Right ventricle myocardium inferior (tissue), 1 donor: ENCODE measurements around the gene C1orf226. TPM values are rescaled to one million over a fixed set of nuclear protein-coding genes. Genes with fewer than 3 reads are reported as not detected.

Experiments used
- ATAC-seq: fragments of 200-7000 bp; cut with Tn5 transposase; one replicate; pipeline ENCODE4 v1.9.1; 2020; ENCODE audit warnings: mild to moderate bottlenecking, moderate library complexity
- DNase-seq: peaks from one replicate; pipeline ENCODE4 v3.0.0; 2021; ENCODE audit errors: missing footprints
- intact Hi-C: fragments of 100-400 bp; cut with DNase I; formaldehyde crosslinking; loops from one replicate; pipeline ENCODE4 v1.11.0; 2022
- total RNA-seq: library from RNA; stranded (reverse); fragmentation: NEBNext Ultra II Directional; extraction: Animal tissue kit (Norgen Biotek cat#: 25700); gene quantifications from one replicate; pipeline ENCODE4 v1.2.1, GENCODE V29; 2021
- donor health status: DM: no; HTN: yes; CAD: no; lungs with severe emphysema.

The C1orf226 gene
- total RNA-seq, 1 donor from 2014 or later = 4.6 TPM

DNA sequence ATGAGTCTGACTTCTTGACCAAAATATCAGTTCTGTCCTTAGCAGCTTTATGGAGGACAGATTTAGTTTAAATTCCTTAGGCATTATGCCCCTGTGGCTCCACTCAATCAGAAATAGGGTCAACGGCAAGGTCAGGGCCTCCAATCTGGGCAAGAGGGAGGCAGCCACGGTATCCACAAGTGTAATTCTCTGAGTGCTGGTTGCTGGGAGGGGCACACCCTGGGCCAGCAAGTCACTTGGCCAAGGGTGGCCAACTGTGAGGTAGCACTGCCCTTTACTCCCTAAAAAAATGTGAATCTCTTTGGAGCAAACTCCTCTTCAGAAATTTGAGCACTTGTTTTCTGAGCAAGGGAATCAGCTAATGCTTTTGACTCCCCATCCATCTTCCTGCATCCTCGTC is 17.7 kb upstream of the C1orf226 start:
- ATAC-seq = no peak
- intact Hi-C loops = no loop called here
- DNase-seq = no peak

DNA sequence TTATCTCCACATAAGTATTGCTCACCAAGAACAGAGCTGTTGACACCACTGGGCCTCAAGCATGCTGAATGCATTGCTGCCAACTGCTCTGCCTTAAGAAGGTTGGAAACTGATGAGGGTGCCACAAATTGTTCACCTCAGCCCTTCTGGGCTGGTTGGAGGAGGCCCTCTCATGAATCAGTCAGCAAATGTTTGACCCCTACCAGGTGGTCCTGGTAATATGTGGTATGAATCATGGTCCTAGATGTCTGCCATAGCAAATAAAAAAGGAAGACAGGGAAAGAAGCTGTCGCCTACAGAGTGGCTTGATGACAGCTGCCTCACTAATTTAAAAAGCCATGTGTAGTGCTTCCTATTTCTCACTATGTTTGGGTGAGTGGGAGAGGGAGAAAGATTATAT is 17.0 kb upstream of the C1orf226 start:
- DNase-seq = no peak

DNA sequence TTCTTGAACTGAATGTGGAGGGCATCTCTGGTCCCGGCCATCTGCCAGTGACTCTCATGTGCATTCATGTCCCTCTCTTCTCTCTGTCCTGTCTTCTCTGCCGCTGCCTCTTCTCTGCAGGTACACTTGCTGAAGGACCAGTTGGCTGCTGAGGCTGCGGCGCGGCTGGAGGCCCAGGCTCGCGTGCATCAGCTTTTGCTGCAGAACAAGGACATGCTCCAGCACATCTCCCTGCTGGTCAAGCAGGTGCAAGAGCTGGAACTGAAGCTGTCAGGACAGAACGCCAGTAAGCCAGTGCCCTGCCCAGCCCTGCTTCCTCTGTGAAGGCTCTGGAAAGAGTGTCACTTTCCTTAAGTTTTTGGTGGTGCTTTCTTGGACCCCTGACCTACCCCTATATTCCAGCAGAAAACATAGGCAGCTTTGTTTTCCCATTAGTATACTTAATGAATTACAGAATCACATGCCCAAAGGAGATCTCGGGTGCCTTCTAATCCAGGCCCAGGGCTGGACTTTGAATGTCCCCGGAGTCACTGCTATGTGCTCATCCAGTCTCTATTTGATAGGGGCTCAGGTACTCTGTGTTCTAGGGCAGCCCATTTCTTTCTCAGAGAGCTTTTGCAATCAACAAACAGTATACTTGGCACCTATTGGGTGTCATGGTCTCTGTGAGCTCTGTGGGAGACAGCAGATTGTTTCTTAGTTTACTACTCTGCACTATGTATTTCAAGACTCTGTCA is 16.1 kb upstream of the C1orf226 start:
- ATAC-seq = no peak
- intact Hi-C loops = no loop called here
- no peak for DNase-seq

More for the DNA sequence above, 17.0 kb upstream of the C1orf226 start:
- intact Hi-C loops = no loop called here
- no peak for ATAC-seq

DNA sequence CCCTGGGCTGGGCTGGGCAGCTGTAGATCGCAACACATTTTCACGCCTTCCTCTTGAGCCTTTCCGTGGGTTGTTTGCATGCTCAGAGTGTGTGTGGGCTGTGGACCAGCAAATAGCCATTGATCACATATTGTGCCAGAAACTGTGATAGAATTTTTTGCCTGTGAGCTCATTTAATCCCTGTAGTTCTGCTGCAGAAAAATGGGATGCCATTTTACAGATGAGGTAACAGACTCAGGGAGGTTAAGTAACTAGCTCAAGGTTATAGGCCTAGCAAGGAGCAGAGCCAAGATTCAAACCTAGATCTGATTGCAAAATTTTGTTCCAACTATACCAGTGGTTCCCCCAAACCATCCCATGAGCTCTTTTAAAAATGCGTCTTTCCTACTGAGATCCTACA is 15.4 kb upstream of the C1orf226 start:
- intact Hi-C loops = no loop called here
- no peak for DNase-seq
- no peak for ATAC-seq

DNA sequence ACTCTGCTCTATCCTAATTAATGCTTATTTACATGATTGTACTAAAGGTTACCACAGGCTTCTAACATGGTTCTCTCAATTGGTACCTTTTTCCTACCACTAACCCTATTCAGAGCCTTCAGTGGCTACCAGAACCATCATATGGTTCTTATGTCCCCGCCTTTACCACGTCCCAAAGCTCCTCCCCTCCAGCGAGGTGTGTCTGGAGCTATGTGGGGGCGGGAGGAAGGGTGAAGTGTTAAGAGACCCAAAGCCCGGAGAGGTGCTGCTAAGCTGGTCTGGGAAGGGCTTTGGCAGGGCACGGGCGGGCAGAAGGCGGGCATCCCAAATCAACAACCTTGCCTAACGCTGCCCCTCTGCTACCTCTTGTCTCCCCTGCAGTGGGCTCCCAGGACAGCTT is 14.9 kb upstream of the C1orf226 start:
- ATAC-seq = no peak
- intact Hi-C loops = no loop called here
- no peak for DNase-seq

DNA sequence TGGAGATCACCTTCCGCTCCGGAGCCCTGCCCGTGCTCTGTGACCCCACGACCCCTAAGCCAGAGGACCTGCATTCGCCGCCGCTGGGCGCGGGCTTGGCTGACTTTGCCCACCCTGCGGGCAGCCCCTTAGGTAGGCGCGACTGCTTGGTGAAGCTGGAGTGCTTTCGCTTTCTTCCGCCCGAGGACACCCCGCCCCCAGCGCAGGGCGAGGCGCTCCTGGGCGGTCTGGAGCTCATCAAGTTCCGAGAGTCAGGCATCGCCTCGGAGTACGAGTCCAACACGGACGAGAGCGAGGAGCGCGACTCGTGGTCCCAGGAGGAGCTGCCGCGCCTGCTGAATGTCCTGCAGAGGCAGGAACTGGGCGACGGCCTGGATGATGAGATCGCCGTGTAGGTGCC is 14.5 kb upstream of the C1orf226 start:
- intact Hi-C loops = no loop called here
- DNase-seq (no peak), ATAC-seq (peak; percentile 56)

DNA sequence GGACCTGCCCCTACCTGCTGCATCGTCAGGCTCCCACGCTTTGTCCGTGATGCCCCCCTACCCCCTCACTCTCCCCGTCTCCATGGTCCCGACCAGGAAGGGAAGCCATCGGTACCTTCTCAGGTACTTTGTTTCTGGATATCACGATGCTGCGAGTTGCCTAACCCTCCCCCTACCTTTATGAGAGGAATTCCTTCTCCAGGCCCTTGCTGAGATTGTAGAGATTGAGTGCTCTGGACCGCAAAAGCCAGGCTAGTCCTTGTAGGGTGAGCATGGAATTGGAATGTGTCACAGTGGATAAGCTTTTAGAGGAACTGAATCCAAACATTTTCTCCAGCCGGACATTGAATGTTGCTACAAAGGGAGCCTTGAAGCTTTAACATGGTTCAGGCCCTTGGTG is 13.8 kb upstream of the C1orf226 start:
- intact Hi-C loops = no loop called here
- DNase-seq (no peak), ATAC-seq (no peak)

DNA sequence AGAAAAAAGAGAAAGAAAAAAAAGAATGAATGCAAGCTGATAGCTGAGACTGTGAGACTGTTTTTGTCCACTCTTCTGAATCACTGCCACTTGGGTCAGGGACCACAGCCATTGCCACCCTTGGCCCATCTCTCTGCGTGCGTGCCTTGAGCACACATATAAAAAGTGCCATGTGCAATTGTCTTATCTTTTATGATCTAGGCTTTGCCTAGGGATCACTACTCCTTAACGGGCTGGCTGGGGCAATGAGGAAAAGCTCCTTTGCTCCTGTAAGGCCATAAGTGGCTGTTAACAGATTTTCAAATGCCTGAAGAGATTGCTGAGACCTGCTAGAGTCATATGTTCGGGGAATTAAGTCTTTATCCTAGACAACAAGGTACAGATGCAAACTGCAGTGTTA is 13.1 kb upstream of the C1orf226 start:
- ATAC-seq (no peak), DNase-seq (no peak)
- intact Hi-C loops = no loop called here

DNA sequence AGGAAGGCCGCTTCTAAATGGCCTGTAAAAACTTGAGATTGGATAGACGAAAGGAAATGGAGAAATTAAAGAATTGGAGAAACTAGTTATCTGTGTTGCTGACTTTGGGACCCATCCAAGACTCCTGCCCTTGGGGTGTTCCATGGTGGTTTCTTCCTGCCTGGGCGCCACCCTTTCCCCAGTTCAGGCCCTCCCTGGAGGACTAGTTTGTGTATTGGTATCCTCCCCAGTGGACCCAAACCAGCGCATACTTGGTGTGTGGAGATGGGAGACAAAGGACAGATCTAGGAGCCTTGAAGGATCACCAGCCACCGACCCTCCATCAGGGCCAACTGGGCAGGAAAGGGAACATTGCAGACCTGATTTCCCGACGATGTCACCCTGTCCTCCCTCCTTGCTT is 12.0 kb upstream of the C1orf226 start:
- ATAC-seq (no peak), DNase-seq (no peak)
- intact Hi-C loops = no loop called here

DNA sequence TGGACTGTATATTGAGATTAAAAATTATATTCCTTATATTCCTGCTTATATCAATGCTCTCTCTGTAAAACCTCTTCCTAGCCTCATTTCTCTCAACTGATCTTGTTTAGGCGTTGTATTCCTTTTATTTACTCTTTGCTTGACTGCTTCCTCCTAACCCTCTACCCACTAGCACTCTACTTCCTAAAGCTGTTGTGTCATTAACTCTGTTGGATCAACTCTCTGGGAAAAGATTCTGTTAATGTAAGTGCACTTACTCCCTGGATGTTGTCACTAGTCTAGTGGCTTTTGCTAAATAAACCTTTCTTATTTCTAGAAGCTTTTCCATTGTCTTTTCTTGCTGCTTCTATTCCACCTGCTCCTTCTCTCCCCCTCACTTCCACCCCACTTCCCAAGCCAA is 11.4 kb upstream of the C1orf226 start:
- ATAC-seq (no peak), DNase-seq (no peak)
- intact Hi-C loops = no loop called here

DNA sequence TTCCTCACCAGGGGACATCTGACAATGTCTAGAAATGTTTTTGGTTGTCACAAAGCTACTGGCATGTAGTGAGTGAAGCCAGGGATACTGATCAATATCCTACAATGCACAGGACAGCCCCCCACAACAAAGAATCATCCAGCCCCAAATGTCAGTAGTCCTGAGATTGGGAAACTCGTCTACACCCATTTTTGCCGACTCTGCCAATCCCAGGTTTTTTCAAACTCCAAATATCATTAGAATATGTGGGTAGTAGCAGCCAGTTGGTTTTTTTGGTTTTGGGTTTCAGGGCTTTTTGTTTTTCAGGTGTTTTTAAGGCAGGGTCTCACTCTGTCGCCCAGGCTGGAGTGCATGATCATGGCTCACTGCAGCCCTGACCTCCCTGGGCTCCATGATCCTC is 10.8 kb upstream of the C1orf226 start:
- intact Hi-C loops = no loop called here
- ATAC-seq (no peak), DNase-seq (no peak)

DNA sequence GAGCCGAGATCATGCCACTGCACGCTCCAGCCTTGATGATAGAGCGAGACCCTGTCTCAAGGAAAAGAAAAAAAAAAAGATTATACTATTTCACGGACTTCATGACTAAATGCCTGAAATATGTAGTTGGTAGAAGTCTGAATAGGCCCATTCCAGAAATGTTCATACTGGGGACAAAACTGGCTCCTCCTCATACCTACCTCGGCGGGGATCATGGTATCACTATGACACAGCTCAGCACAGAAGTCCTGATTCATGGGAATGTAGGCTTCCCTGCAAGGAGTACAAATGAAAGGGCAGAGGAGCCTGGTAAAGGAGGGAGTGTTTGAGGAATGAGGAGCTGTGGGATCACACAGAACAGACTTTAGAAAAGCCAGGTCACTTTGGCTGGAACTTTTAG is 9.9 kb upstream of the C1orf226 start:
- no peak for DNase-seq
- ATAC-seq = no peak
- intact Hi-C loops = no loop called here

DNA sequence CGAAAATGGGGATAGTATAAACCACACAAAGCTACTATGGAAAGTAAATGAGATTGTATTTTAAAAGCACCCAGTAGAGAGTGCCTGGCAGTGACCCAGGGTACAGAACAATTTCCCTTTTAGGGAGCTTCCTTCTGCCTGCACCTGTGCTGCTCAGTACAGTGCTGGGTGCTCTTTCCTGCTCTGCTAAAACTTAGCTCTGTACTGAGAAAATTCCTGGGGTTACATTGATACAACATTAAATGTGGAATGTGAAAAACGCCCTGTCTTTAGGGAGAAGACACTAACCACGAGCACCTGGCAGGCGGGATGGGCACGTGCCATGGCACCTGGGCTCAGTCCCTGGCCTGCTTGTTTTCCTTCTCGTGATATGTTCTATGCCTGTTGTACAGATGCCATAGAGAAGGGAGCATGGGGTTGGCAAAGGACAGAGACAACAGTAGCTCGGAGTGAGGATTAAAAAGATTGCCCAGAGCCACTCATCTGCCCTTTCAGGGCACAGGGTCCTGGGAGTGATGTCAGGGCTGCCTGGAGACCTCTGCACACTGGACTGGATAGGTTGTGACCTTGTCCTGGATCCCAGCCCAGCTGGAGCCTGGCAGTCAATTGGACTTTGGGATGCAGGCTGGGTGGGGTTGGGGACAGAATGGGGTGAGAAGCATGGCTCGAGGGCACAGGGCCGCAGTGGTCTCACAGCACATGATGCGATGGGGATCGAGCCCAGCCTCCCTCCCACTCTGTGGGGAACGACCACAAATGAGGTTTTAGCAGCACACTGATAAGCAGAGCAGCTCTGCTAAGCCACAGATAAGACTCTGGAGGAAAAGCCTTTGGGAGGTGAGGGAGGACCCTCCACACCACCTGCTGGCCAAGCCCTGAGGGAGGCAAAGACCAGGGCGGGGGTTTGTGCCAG is 9.1 kb upstream of the C1orf226 start:
- DNase-seq = no peak
- intact Hi-C loops = no loop called here
- no peak for ATAC-seq

DNA sequence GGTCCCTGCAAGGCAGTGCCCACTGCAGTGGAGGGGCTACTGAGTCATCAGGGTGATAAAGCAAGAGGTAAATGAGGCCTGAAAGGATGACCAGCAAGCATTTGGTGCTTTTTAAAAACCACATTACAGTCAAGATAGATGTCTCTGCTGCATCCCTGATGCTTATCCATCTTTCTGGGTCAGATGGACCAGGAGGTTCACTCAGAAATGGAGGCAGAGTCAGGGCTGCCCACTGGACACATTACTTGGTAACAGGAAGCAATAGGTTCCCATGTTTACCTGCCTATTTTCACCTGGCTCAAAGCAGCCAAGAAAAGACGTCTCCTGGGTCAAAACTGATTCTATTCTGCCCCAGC is 8.5 kb upstream of the C1orf226 start:
- DNase-seq (no peak), ATAC-seq (no peak)
- intact Hi-C loops = no loop called here

DNA sequence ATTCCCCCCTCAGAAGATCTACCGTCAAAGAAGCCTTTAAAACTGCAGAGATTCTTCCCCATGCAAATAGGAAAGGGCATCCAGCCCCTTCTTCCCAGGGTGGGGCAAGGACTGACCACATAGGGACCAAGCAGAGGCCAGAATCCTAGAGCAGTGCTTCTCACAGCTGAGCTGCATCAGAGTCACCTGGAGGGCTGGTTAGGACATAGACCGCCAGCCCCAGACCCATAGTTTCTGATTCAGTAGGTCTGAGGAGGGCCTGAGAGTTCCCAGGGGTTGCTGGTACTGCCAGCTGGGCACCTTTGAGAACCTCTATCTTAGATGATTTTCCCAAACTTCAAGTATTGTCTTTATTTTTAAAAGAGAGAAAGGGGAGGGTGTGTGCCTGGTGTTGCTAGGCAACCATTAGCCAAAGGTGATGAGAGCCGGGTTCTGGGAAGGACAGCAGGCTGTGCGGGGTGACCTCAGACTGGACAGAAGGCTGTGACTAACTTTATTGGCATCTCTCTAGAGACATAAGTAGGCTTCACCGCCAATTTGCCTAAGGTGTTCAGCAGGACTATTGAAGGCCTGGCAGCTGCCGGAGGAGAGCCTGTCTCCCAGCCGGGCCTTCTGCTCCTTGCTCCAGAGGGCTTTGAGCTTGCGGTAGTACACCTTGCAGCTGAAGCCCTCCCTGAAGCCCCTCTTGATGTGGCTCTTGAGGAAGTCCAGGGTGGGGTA is 7.8 kb upstream of the C1orf226 start:
- DNase-seq = no peak
- intact Hi-C loops = no loop called here
- ATAC-seq = no peak

DNA sequence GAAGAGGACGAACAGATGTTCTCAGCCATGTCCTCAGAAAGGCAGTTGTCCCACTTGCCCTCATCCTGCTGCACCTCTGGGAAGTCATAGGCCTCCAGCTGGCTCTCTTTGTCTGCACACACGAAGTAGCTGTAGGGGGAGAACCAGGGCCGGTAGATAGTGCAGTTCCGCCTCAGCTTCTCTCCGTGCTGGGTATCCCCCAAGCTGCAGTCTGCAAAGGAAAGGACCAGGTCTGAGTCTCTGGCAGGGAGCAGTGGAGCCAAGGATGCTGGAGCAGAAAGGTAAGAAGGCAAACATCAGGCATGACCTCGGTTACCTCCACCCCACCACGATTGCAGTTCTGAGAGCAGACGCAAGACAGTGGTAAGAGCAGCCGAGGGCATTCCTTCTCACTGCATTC is 7.1 kb upstream of the C1orf226 start:
- intact Hi-C loops = no loop called here
- DNase-seq (no peak), ATAC-seq (no peak)

DNA sequence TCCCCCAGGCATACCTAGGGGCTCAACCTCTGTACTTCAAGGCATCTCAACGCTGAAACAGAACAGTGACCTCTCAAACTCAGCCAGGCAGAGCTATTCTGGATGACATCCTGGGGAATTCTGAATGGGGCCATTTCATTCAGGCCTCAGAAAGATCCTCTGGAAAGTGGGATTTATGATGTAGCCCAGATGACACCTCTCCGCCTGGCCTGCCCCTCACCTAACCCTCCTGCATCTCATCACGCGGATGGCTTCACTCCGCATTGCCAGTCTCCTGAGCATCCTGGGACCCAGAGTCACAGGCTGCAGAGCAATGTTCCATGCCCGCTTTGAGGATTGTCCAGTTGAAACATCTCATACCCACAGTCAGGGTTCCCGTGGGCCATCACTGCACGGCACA is 6.1 kb upstream of the C1orf226 start:
- intact Hi-C loops = no loop called here
- DNase-seq (no peak), ATAC-seq (no peak)

DNA sequence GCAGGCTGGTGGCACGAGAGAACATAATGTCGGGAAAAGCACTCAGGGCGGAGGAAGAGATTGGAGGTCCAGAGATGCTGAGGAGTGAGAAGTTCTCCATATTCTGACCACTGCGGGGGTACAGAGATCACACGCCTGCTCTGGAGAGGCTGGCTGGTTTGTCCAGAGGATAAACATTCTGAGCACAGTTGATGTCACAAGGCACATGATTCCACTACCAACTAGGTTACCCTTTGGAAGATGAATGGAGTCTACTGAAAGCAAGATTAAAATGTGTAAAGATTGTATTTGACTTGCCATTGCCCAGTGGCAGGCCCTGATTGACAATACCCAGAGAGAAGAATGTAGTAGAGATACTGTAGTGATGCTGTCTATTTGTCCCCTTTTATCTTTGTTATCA is 4.8 kb upstream of the C1orf226 start, which contains the start of gene SPATA46:
SPATA46 (minus strand) TSS at position 164 of the 400 bp plus-strand sequence; CDS start at position 100, 64 bp downstream.
- intact Hi-C loops = no loop called here
- ATAC-seq (no peak), DNase-seq (no peak)

DNA sequence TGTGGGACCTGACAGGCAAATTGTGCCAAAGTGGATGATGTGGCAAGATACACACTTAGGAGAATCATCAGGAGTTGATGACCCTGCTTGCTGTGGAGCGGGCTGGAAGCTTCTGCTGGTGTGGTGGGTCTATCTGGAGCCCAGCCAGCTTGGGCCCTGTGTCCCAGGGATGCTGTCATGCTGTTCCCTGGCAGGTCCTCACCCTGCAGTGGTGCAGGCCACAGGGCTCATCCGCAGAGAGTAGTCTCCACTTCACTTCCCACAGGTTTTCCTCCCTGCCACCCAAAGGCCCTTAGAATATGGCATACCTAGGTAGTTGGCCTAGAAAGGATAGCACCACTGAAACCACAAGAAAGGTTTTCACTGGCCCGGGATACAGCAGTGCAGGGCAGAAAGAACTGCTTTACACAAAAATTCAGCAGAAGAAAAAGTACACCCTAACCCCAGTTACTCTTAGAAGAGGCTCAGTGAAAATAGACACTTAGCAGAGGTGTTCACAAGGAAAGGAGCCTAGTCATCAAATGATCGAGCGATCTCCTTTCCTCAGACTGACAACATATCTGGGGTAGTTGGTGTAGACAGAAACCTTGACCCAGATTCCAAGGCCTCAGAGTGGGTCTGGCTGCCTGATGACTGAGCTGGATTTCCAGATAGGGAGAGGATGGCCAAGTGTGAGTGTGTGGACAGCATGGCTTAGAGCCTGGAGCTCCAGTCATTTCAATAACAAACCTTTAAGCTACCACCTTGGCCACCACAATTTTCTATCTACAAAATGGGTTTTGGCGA is 1.3 kb upstream of the C1orf226 start:
- intact Hi-C loops = no loop called here
- no peak for ATAC-seq
- no peak for DNase-seq
